ENCODE data around the gene ALG12. TPM values are rescaled to one million over a fixed set of nuclear protein-coding genes. Genes with fewer than 3 reads are reported as not detected.

The ALG12 gene
- total RNA-seq, 1 donor from 2014 or later, result 14.7 TPM

DNA sequence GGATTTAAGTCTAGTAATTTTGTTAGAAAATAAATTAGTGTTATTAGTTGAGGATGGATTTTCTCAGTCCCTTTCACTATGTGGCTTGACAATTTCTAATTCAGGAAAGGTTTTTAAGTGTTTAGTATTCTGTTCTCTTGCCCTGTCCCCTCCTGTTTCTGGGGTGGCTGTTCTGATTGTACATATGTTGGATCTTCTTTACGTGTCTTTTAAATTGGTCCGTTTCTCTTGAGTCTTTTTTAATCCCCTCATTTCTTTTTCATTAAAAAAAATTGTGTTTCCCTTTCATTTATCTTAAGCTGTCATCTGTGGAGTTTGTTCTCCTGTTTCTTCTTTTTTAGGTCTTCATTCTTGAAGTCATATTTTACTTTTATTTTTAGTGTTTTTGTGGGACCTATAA, 52.1 kb downstream of the ALG12 start:
- Mint-ChIP-seq H3K27me3 (ENCODE audit: unreplicated experiment) (no peaks in the 10 kb centered on the region), H3K9me3 (ENCODE audit: unreplicated experiment) (peaks cover 25% of the 10 kb centered on the region), H3K27ac (ENCODE audit: unreplicated experiment) (no peak overlapping the region), H3K36me3 (ENCODE audit: unreplicated experiment) (peaks cover 52% of the 10 kb centered on the region), H3K4me1 (ENCODE audit: low read depth, unreplicated experiment) (peaks cover 5% of the 10 kb centered on the region), H3K4me3 (ENCODE audit: unreplicated experiment) (no peak overlapping the region)
- no peak for DNase-seq
- TF ChIP-seq, protein P1, sequence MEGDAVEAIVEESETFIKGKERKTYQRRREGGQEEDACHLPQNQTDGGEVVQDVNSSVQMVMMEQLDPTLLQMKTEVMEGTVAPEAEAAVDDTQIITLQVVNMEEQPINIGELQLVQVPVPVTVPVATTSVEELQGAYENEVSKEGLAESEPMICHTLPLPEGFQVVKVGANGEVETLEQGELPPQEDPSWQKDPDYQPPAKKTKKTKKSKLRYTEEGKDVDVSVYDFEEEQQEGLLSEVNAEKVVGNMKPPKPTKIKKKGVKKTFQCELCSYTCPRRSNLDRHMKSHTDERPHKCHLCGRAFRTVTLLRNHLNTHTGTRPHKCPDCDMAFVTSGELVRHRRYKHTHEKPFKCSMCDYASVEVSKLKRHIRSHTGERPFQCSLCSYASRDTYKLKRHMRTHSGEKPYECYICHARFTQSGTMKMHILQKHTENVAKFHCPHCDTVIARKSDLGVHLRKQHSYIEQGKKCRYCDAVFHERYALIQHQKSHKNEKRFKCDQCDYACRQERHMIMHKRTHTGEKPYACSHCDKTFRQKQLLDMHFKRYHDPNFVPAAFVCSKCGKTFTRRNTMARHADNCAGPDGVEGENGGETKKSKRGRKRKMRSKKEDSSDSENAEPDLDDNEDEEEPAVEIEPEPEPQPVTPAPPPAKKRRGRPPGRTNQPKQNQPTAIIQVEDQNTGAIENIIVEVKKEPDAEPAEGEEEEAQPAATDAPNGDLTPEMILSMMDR (IDR thresholded peaks at IDR 0.05; ENCODE audit: partially characterized antibody, unreplicated experiment), result no peak

DNA sequence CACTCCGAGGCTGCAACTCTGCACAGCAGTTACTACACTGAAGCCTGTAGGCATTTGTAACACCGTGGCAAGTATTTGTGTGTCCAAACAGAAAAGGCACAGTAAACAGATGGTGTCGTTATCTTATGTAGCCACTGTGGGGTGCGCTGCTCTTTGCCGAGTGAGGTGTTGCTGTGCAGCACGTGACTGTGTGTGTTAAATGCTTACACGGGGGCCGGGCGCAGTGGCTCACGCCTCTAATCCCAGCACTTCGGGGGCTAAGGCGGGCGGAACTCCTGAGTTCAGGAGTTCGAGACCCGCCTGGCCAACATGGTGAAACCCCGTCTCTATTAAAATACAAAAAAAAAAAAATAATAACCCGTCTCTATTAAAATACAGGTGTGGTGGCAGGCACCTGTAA, 53.1 kb downstream of the ALG12 start:
- no peak overlapping the region for H3K4me3 Mint-ChIP-seq (ENCODE audit: unreplicated experiment)
- H3K9me3 Mint-ChIP-seq (ENCODE audit: unreplicated experiment), result peaks cover 20% of the 10 kb centered on the region
- no peak overlapping the region for H3K27ac Mint-ChIP-seq (ENCODE audit: unreplicated experiment)
- H3K36me3 Mint-ChIP-seq (ENCODE audit: unreplicated experiment), result peaks cover 46% of the 10 kb centered on the region
- DNase-seq, result no peak
- H3K4me1 Mint-ChIP-seq (ENCODE audit: low read depth, unreplicated experiment), result peaks cover 5% of the 10 kb centered on the region
- TF ChIP-seq, protein P1 (IDR thresholded peaks at IDR 0.05; ENCODE audit: partially characterized antibody, unreplicated experiment), result no peak
- H3K27me3 Mint-ChIP-seq (ENCODE audit: unreplicated experiment), result no peaks in the 10 kb centered on the region

DNA sequence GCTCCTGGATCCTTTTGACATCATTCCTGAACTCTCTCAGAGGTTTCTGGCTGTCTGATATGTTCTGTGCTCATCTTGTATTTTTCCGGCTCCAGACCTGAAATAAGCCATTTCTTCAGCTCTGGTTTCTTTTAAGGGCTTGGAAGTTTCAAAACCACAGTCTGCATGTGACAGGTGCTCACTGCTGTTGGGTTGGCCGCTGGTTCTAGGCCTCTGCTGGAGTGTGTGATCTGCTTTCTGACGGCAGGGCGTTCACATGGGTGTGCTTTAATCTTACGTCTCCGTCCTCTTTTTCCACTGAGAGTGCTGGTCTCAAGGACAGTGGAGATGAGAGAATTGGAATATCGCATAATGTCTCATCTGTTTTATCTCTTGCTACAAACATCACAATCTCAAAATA, 54.3 kb downstream of the ALG12 start:
- no peak overlapping the region for H3K4me3 Mint-ChIP-seq (ENCODE audit: unreplicated experiment)
- no peak overlapping the region for H3K27ac Mint-ChIP-seq (ENCODE audit: unreplicated experiment)
- H3K36me3 Mint-ChIP-seq (ENCODE audit: unreplicated experiment), result peaks cover 33% of the 10 kb centered on the region
- no peaks in the 10 kb centered on the region for H3K27me3 Mint-ChIP-seq (ENCODE audit: unreplicated experiment)
- TF ChIP-seq, protein P1 (IDR thresholded peaks at IDR 0.05; ENCODE audit: partially characterized antibody, unreplicated experiment), result no peak
- peaks cover 18% of the 10 kb centered on the region for H3K9me3 Mint-ChIP-seq (ENCODE audit: unreplicated experiment)
- H3K4me1 Mint-ChIP-seq (ENCODE audit: low read depth, unreplicated experiment), result peaks cover 7% of the 10 kb centered on the region
- no peak for DNase-seq

DNA sequence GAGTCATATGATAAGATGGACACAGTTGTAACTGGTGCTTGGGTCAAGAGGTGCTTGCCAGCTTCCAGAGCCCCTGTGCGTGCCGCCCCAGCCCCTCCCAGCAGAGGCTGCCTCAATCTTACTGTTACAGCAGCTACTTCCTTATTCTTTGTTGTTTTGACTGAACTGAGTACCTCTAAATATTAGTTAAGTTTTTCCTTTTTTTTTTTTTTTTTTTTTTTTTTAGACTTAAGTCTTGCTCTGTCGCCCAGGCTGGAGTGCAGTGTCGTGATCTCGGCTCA, 55.8 kb downstream of the ALG12 start:
- Mint-ChIP-seq H3K9me3 (ENCODE audit: unreplicated experiment) (peaks cover 15% of the 10 kb centered on the region), H3K4me3 (ENCODE audit: unreplicated experiment) (no peak overlapping the region), H3K36me3 (ENCODE audit: unreplicated experiment) (peaks cover 29% of the 10 kb centered on the region), H3K27ac (ENCODE audit: unreplicated experiment) (no peak overlapping the region), H3K27me3 (ENCODE audit: unreplicated experiment) (no peaks in the 10 kb centered on the region), H3K4me1 (ENCODE audit: low read depth, unreplicated experiment) (peaks cover 14% of the 10 kb centered on the region)
- TF ChIP-seq, protein P1 (IDR thresholded peaks at IDR 0.05; ENCODE audit: partially characterized antibody, unreplicated experiment), result no peak
- no peak for DNase-seq

DNA sequence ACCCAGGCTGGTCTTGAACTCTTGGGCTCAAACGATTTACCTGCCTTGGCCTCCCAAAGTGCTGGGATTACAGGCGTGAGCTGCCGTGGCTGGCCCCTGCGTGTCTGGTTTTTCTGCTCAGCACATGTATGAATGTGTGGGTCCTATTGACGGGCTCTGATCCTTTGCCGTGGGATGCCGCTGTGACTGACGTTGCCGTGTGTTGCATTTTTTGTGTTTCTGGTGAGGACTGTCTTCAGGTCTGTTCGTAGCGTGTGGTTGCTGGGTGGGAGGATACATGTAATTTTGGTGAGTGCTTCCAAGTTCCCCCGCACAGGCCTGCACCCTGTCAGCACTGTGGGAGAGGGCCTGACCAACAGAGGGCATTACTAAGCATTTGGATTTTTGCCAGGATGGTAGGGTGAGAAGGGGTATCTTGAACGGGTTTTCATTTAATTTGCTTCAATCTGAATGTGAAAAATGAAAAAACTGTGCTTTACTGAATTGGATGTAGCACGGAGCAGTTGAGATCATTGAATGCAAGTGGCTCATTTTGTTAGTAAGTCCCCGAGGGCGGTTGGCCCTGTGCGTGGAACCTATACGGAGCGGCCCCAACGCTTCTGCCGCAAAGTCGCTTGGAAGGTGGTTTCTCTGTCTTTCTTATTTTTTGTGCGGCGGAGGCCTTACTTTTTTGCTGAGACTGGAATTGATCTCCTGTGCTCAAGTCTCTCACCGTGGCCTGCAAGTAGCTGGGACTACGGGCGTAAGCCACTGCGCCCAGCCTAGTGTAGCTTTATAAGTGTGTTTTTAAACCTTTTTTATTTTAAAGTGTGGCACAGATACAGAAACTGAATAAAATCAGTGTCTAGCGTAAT, 56.4 kb downstream of the ALG12 start:
- no peak overlapping the region for H3K27ac Mint-ChIP-seq (ENCODE audit: unreplicated experiment)
- H3K4me3 Mint-ChIP-seq (ENCODE audit: unreplicated experiment), result no peak overlapping the region
- TF ChIP-seq, protein P1 (IDR thresholded peaks at IDR 0.05; ENCODE audit: partially characterized antibody, unreplicated experiment), result no peak
- no peaks in the 10 kb centered on the region for H3K27me3 Mint-ChIP-seq (ENCODE audit: unreplicated experiment)
- peaks cover 15% of the 10 kb centered on the region for H3K9me3 Mint-ChIP-seq (ENCODE audit: unreplicated experiment)
- H3K4me1 Mint-ChIP-seq (ENCODE audit: low read depth, unreplicated experiment), result peaks cover 14% of the 10 kb centered on the region
- peaks cover 24% of the 10 kb centered on the region for H3K36me3 Mint-ChIP-seq (ENCODE audit: unreplicated experiment)
- DNase-seq, result no peak
